ENCODE measurements around the gene MRPS31.
"Not testable (repeated sequence)": the region's sequence is repeated elsewhere in the genome, so short reads cannot be mapped to it uniquely, and the experiment has no call there.

The MRPS31 gene

GRCh38 chr13:40789275-40790153, 18.5 kb upstream of the MRPS31 start, which contains the start of gene SLC25A15:
SLC25A15 (plus strand) TSS chr13:40789611; CDS start chr13:40793227, 3,616 bp downstream.
- DNase-seq (ENCODE audit: low spot score) = peak; percentile 89

- DNase-seq (ENCODE audit: low spot score) = not testable (repeated sequence)
Measured at GRCh38 chr13:40788540-40789274, 17.7 kb upstream of the MRPS31 start.

GRCh38 chr13:40787062-40787461, 16.1 kb upstream of the MRPS31 start:
- DNase-seq (ENCODE audit: low spot score) = no peak

GRCh38 chr13:40786568-40786996, 15.6 kb upstream of the MRPS31 start:
- no peak for DNase-seq (ENCODE audit: low spot score)

- DNase-seq (ENCODE audit: low spot score) = no peak
Measured at GRCh38 chr13:40784540-40784939, 13.6 kb upstream of the MRPS31 start.

GRCh38 chr13:40782971-40783370, 12.0 kb upstream of the MRPS31 start:
- DNase-seq (ENCODE audit: low spot score) = not testable (repeated sequence)

GRCh38 chr13:40781717-40782116, 10.7 kb upstream of the MRPS31 start:
- DNase-seq (ENCODE audit: low spot score) = no peak

GRCh38 chr13:40780822-40781401, 9.9 kb upstream of the MRPS31 start:
- peak; percentile 40 for DNase-seq (ENCODE audit: low spot score)

- no peak for DNase-seq (ENCODE audit: low spot score)
Measured at GRCh38 chr13:40779796-40780285, 8.9 kb upstream of the MRPS31 start.

GRCh38 chr13:40779049-40779448, 8.1 kb upstream of the MRPS31 start:
- DNase-seq (ENCODE audit: low spot score) = no peak

- DNase-seq (ENCODE audit: low spot score) = no peak
Measured at GRCh38 chr13:40777809-40778175, 6.8 kb upstream of the MRPS31 start.

- DNase-seq (ENCODE audit: low spot score) = peak; percentile 77
Measured at GRCh38 chr13:40777166-40777808, 6.3 kb upstream of the MRPS31 start.

GRCh38 chr13:40776681-40777165, 5.7 kb upstream of the MRPS31 start:
- peak; percentile 58 for DNase-seq (ENCODE audit: low spot score)

GRCh38 chr13:40776232-40776631, 5.2 kb upstream of the MRPS31 start:
- DNase-seq (ENCODE audit: low spot score) = no peak

- DNase-seq (ENCODE audit: low spot score) = no peak
Measured at GRCh38 chr13:40774672-40775071, 3.7 kb upstream of the MRPS31 start.

GRCh38 chr13:40772765-40773473, 1.9 kb upstream of the MRPS31 start:
- no peak for DNase-seq (ENCODE audit: low spot score)

- DNase-seq (ENCODE audit: low spot score) = no peak
Measured at GRCh38 chr13:40770609-40770933, 419 bp downstream of the MRPS31 start.

- no peak for DNase-seq (ENCODE audit: low spot score)
Measured at GRCh38 chr13:40769970-40770369, 1.0 kb downstream of the MRPS31 start.

- DNase-seq (ENCODE audit: low spot score) = no peak
Measured at GRCh38 chr13:40765602-40766001, 5.4 kb downstream of the MRPS31 start.

- DNase-seq (ENCODE audit: low spot score) = no peak
Measured at GRCh38 chr13:40764587-40765403, 6.2 kb downstream of the MRPS31 start.

Measured in RKO (cell line).